GM21576 (cell line): ENCODE measurements around the gene PDLIM5.
"Not testable (repeated sequence)": the region's sequence is repeated elsewhere in the genome, so short reads cannot be mapped to it uniquely, and the experiment has no call there.

ENCODE experiments used
- ATAC-seq: cut with Tn5 transposase; IDR thresholded peaks from one replicate; pipeline ENCODE4 v1.9.1; 2021; ENCODE audit warnings: mild to moderate bottlenecking, moderate library complexity; ENCODE audit not compliant: unreplicated experiment

Gene PDLIM5

DNA sequence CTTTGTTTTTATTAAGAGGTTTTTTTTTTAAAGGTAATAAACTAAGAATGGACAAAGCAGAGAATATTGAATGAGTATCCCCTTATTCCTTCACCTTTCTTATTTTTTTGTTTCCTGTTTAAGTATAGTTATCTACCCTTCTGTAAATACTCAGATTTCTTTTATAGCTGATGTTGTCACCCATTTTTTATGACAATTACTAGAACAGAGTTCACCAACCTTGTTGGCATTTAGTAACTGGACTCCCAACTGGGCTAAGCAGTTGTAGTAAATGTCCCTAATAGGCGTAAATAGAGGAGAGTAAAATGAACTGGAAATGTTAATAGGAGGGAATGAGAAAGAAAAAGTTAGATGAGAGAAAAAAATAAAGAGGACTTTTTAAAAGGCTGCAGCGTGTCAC lies 9.8 kb downstream of the PDLIM5 start:
- ATAC-seq: no peak

- no peak for ATAC-seq
Measured at GRCh38 chr4:94462572-94462971, 10.8 kb downstream of the PDLIM5 start.

DNA sequence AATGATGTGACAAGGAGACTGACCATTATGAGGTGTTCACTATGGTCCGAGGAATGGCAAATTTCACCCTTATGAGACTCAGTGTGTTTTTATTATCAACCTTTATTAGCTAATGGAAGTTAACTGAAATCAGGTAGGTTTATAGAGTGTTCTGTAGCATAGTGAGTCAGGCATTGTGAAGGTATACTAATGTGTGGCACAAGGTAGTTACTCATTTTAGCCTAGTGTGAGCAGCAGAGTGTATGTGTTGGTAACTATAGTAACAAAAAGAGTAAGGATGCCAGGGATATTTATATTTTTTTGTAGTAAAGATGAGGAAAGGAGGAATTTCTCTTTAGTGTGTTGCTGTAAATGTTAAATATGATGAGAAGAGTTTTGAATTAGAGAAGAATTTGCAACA lies 12.0 kb downstream of the PDLIM5 start:
- no peak for ATAC-seq

DNA sequence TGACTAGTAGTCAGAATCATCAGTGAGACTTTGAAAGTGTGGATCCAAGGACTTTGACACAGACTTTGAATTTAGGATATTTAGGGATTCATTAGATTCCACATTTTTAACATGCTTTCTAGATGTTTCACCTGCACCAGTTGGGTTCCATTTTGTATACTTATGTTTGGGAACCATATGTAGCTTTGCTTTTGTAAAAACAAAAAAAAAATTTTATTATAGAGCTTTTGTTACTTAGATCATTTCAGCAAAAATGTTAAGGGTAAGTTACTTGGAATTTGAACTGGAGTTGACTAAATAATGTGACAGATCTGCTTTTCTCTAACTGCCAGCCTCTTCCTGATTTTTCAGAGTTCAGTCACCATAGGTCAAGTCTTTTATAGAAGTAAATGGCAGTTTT lies 14.6 kb downstream of the PDLIM5 start:
- no peak for ATAC-seq

GRCh38 chr4:94466923-94467322 lies 15.2 kb downstream of the PDLIM5 start:
- no peak for ATAC-seq

DNA sequence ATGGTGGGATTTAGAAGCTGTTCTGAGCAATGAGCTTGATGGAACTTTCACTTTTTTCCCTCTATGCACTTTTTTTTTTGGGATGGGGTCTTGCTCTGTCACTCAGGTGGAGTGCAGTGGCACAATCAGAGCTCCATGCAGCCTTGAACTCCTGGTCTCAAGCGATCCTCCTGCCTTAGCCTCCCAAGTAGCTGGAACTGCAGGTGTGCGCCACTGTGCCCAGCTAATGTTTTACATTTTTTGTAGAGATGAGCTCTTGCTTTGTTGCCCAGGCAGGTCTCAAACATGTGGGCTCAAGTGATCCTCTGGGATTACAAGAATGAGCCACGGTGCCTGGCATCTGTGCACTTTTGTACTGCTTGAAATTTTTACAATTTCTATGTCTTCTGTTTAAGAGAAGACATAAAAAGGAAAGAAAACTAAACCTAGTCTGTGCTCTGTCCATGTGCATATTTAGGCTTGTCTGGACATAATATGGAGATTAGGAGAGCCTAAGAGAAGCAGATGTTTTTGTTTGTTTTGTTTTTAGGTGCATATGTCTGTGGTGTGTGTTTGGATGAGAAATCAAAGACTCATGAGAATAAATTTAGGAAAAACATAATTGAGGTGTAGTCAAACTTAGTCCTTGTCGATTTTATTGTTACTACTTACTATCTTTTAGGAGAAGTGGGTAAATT lies 16.5 kb downstream of the PDLIM5 start:
- no peak for ATAC-seq

DNA sequence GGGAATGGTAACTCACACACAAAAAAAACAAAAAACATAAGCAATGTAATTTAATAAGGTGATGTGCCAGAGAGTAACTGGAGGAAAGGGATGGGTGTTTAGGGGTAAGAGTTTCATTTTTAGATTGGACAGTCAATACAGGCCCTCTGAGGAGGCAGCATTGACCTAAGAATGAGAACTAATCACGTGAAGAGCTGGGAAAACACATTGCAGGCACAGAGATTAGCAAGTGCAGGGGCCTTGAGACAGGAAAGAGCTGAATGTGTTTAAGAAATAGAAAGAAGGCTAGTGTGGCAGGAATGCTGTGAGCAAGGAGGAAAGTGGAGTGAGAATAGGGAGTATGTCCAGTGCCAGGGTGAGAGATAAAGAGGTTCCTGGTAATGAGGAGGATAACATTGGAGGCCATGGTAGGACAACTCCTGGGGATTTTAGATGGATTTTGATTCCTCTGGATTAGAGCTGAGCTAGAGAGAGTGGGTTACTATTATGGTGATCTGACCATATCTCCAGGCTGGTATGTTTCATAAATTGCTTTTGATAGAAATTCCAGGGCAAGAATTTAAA lies 17.6 kb downstream of the PDLIM5 start:
- no peak for ATAC-seq

GRCh38 chr4:94470132-94470531 lies 18.4 kb downstream of the PDLIM5 start:
- no peak for ATAC-seq

- ATAC-seq: not testable (repeated sequence)
Measured at GRCh38 chr4:94470782-94471181, 19.0 kb downstream of the PDLIM5 start.

- no peak for ATAC-seq
Measured at GRCh38 chr4:94472056-94472826, 20.5 kb downstream of the PDLIM5 start.

GRCh38 chr4:94475050-94475449 lies 23.3 kb downstream of the PDLIM5 start:
- ATAC-seq: no peak

DNA sequence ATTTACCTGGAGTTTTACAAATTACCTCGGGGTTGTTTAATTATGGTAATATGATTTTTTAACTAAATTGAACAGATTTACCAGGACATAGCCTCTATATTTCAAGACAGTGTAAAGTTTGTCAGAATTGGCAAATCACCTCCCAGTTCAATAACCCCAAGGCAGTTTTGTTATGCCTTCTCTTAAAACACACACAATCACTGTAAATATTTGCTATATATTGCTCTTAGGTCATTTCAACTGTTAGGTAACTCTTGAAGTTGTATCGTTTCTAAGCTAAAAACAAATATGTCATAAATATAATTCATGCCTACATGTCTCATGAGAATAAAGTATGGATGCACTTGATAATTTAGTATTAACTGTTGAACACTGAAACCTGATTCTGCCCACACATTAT lies 24.1 kb downstream of the PDLIM5 start:
- no peak for ATAC-seq

GRCh38 chr4:94477227-94477626 lies 25.5 kb downstream of the PDLIM5 start:
- ATAC-seq: no peak

DNA sequence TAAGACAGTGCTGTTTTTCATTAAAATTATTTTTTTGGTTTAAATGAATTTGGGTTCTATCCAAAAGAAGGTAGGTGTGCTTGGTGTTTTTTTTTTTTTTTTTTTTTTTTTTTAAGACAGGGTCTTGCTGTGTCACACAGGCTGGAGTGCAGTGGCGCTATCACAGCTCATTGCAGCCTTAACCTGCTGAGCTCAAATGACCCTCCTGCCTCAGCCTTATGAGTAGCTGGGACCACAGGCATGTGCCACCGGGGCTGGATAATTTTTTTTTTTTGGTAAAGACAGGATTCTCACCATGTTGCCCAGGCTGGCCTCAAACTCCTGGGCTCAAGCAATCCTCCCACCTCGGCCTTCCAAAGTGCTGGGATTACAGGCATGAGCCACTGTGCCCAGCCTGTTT lies 27.1 kb downstream of the PDLIM5 start:
- not testable (repeated sequence) for ATAC-seq

- no peak for ATAC-seq
Measured at GRCh38 chr4:94479358-94480141, 27.8 kb downstream of the PDLIM5 start.

DNA sequence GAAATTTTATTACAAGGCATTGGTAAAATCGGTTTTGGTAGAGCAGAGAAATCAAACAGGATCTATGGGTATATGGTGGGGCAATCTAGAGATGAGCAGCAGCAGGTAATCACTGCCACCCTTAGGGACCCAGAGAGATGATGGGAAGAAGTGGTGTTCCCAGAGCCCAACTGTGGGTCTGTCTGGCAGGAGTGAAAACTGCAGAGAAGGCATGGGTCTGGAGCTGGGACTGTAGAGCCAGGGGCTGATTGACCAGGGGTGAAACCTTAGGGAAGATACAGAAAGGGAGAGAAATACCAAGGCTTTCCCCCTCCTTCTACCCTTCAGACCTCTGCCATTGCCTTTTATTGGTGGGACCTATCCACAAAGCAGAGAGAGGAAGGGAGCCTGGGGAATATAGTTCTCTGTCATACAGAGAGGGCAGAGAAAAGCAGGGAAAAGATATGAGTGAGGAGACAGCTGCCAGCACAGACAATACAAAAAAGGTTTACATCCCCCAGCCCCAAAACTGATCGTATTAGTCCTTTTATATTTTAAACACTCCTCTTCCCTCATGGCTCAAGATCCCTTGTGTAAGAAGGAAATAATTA lies 28.7 kb downstream of the PDLIM5 start:
- ATAC-seq: no peak

GRCh38 chr4:94483895-94484294 lies 32.2 kb downstream of the PDLIM5 start:
- ATAC-seq: no peak

DNA sequence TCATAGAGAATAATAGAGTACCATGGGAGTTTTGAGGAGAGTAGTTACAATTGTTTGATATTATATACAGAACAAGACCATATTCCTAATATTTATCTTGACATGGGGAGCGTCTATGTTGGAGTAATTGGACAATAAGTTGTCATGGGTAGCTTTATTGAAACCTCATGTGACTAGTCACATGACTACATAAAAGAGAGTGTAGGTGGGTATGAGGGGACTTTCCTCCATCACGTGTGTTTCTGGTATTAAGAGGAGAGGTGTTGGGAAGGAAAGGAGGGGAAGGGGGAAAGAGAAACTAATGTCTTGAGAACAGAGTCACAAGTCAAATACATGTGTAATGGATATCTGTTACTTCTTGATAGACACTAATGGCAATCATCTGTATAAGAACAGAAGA lies 33.1 kb downstream of the PDLIM5 start:
- no peak for ATAC-seq

DNA sequence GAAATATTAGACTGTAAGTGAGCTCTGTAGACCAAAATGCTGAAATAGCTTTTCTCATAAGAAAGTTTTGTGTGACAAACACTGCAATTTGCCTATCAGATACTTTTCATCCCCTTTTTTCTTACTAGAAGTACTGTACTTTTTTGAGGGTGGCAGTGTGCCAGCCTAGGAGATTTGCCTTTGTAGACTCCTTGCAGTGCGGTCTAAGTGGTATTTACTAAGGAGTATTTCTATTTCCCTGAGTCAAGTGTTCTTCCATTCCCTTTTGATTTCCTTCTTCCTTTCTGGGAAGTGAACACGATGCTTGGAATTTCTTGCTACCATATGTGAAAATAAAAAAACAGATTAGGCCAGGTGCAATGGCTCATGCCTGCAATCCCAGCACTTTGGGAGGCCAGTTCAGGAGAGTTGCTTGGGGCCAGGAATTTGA lies 34.6 kb downstream of the PDLIM5 start:
- no peak for ATAC-seq

DNA sequence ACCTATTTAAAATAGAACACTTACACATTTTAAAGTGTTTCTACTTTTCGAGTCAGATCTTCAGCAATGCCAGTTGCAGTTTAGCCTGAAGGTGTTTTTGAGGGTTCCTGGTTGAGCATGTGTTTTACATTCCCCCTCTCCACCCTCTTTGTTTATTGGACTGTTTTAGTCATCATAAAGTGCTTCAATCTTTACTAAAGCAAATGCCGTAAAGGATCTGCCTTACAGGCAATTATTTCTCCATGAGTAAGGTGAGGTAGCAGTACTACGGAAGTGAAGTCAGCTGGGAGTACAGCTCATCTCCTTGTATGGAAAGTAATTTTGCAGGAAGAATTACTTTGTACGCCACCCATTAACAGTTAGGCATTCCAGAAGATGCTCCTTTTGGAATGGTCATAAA lies 36.9 kb downstream of the PDLIM5 start:
- ATAC-seq: no peak

GRCh38 chr4:94489098-94489497 lies 37.4 kb downstream of the PDLIM5 start:
- ATAC-seq: no peak
